GM21515 (cell line): ENCODE results near the gene PRTN3.

Experiments
- ATAC-seq: cut with Tn5 transposase; IDR thresholded peaks from one replicate; pipeline ENCODE4 v1.9.1; 2021; ENCODE audit not compliant: unreplicated experiment

Gene PRTN3

GRCh38 chr19:802498-803098 is 38.2 kb upstream of the PRTN3 start:
- no peak for ATAC-seq

GRCh38 chr19:803099-803561 is 37.7 kb upstream of the PRTN3 start:
- ATAC-seq: no peak

- ATAC-seq: no peak
These were observed 36.9 kb upstream of the PRTN3 start for GRCh38 chr19:803686-804418.

DNA sequence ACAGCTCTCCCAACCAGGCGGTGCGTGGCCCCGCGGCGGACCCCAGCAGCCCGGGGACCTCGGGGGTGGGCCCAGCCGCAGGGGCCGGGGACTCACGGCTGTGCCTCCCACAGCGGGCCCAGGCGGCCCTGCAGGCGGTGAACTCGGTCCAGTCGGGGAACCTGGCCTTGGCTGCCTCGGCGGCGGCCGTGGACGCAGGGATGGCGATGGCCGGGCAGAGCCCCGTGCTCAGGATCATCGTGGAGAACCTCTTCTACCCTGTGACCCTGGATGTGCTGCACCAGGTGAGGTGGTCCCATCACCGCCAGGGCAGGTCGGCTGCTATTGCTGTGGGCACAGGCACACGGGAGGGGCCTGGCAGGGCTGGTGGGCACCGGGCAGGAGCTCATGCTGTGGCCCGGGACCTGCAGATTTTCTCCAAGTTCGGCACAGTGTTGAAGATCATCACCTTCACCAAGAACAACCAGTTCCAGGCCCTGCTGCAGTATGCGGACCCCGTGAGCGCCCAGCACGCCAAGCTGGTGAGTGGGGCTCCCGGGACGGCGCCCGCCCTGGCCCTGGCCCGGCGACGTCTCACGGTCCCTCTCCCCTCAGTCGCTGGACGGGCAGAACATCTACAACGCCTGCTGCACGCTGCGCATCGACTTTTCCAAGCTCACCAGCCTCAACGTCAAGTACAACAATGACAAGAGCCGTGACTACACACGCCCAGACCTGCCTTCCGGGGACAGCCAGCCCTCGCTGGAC is 36.2 kb upstream of the PRTN3 start:
- no peak for ATAC-seq

- no peak for ATAC-seq
These were observed 35.6 kb upstream of the PRTN3 start for GRCh38 chr19:805166-805551.

GRCh38 chr19:805600-806550 is 34.9 kb upstream of the PRTN3 start:
- no peak for ATAC-seq

DNA sequence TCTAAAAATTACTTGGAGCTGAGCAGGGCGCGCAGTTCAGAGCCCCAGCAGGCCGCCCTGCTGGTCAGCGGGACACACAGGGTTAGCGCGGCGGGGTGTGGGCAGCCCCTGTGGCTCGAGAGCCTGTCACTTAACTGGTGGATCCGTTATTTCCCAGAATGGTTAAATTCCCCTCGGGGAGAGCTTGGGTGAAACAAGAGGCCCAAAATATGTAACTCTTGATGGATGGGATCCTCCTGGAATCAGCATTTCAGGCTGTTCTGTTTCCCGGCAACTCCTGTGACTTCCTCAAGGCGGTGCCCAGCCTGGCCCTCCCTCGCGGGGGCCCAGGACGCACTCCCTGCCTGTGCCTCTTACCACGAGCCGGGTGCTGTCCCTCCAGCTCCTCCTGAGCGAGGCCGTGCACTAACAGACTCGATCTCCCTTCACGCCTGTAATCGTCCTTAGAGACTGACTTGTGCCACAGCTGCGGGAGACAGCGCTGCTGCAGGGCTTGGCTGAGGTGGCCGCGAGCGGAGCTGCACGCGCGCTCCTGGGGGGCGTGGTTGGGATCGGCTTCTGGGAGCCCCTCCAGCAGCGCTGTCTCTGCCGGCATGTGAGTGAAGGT is 33.9 kb upstream of the PRTN3 start:
- ATAC-seq: no peak

- ATAC-seq: no peak
These were observed 33.0 kb upstream of the PRTN3 start for GRCh38 chr19:807627-808422.

DNA sequence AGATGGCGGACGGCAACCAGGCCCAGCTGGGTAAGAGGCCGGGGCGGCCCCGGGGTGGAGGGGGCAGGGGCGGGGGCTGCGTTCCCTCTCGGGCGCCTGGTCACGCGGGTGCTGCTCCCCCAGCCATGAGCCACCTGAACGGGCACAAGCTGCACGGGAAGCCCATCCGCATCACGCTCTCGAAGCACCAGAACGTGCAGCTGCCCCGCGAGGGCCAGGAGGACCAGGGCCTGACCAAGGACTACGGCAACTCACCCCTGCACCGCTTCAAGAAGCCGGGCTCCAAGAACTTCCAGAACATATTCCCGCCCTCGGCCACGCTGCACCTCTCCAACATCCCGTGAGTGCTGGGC is 32.4 kb upstream of the PRTN3 start:
- no peak for ATAC-seq

GRCh38 chr19:810077-810855 is 30.5 kb upstream of the PRTN3 start:
- no peak for ATAC-seq

DNA sequence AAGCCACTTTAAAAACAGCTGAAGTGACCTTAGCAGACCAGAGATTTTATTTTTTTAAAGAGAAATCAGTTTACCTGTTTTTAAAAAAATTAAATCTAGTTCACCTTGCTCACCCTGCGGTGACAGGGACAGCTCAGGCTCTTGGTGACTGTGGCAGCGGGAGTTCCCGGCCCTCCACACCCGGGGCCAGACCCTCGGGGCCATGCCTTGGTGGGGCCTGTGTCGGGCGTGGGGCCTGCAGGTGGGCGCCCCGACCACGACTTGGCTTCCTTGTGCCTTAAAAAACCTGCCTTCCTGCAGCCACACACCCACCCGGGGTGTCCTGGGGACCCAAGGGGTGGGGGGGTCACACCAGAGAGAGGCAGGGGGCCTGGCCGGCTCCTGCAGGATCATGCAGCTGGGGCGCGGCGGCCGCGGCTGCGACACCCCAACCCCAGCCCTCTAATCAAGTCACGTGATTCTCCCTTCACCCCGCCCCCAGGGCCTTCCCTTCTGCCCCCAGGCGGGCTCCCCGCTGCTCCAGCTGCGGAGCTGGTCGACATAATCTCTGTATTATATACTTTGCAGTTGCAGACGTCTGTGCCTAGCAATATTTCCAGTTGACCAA is 29.8 kb upstream of the PRTN3 start:
- no peak for ATAC-seq

GRCh38 chr19:811506-812048 is 29.2 kb upstream of the PRTN3 start:
- no peak for ATAC-seq

DNA sequence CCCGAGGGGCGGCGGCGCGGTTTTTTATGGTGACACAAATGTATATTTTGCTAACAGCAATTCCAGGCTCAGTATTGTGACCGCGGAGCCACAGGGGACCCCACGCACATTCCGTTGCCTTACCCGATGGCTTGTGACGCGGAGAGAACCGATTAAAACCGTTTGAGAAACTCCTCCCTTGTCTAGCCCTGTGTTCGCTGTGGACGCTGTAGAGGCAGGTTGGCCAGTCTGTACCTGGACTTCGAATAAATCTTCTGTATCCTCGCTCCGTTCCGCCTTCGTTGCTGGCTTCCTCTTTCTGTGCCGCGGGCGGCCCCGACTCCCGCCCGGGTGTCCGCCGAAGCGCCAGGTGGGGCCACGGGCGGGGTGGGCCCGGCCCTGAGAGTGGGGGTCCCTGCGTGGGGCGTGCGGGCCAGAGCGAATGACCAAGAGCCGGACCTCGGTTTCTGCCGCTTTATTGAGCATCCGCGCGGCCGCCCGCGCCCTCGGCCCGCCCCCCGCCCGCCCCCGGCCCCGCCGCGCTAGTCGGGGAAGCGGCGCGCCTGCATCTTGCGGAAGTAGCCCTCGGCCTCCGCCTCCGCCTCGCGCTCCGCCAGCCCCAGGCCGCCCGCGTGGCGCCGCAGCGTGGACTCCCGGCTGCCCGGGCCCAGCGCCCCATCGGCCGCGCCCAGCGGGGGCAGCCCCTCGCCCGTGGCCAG is 28.6 kb upstream of the PRTN3 start:
- ATAC-seq: no peak

- ATAC-seq: no peak
These were observed 28.0 kb upstream of the PRTN3 start for GRCh38 chr19:812747-813218.

DNA sequence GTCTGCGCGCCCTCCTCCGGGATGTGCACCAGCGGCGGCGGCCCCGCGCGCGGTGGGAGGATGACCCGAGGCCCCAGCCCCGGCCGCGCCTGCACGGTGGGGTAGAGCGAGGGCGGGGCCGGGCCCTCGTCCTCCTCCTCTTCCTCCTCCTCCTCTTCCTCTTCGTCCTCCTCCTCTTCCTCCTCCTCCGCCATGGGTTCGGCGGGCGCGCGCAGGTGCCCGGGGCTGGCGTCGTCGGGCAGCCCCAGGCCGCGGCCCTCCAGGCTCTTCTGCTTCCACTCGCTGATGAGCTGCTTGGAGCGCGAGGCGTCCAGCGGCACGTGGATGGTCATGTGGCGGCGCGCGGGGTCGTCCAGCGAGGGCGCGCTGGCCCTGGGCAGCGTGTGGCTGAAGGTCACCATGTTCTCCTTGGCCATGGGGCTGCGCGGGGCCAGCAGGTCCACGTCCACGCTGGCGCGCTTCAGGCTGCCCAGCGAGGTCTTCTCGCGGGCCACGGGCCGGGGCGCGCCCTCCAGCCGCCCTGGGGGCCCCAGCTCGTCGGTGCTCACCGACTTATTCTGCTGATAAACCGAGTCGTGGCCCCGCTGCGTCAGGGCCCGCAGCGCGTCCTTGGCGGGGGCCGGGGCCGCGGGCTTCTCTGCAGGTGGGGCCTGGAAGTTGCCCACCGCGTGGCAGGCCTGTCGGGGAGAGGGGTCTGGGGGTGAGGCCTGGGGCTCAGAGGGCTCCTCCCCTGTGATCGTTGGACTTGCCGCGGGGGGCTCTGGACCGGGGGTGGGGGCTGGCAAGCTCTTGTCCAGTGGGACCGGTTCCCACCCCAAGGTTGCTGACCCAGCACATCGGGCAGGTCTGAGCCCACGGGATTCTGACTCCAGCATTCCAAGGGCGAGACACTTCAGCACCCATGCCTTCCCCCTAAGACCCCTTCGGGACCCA is 27.3 kb upstream of the PRTN3 start:
- ATAC-seq: no peak
